Lower leg skin (tissue), 3 donors: Measurements from ENCODE around the gene GSDMA.

Experiments
- CTCF ChIP-seq, 3 donors: fragments of 450-650 bp; IDR thresholded peaks; one replicate each; pipeline ENCODE4 v1.5.1; 2016; ENCODE audit warnings: antibody characterized with exemption in 3 of 3, mild to moderate bottlenecking in 3 of 3, moderate library complexity in 2 of 3
- POLR2A ChIP-seq, 2 donors: fragments of 450-650 bp; IDR thresholded peaks; one replicate each; pipeline ENCODE4 v1.6.1; 2016 to 2017; ENCODE audit warnings: antibody characterized with exemption in 2 of 2, mild to moderate bottlenecking in 1 of 2, moderate library complexity in 1 of 2

GRCh38 chr17:39975801-39976200, 13.0 kb downstream of the GSDMA start:
- TF ChIP-seq POLR2A (IDR thresholded peaks at IDR 0.05) = no peak
- no peak for TF ChIP-seq CTCF (IDR thresholded peaks at IDR 0.05)
